ENCODE measurements around the gene TTLL12.

GRCh38 chr22:43173566-43173965 lies 13.4 kb downstream of the TTLL12 start:
- TF ChIP-seq CTCF (IDR thresholded peaks at IDR 0.05; ENCODE audit: insufficient read depth, low read length) (no peak), POLR2AphosphoS5 (IDR thresholded peaks at IDR 0.05; ENCODE audit: low read depth) (no peak)

All from HL-60 (cell line).